Testis (tissue), 2 donors: Measurements from ENCODE around the gene PRKAR2B.

Source experiments
- POLR2A ChIP-seq: fragments of 450-650 bp; IDR thresholded peaks from one replicate; pipeline ENCODE4 v1.6.1; 2017; ENCODE audit warnings: antibody characterized with exemption, mild to moderate bottlenecking, moderate library complexity
- TF ChIP-seq, protein P1 (sequence below), 3 experiments: fragments of 450-650 bp in 2 of 3; fragments of 200-600 bp in 1 of 3; sonication (generic) in 1 of 3; IDR thresholded peaks; one replicate each; pipeline ENCODE4 v1.5.1; 2016 to 2019; ENCODE audit warnings: antibody characterized with exemption in 3 of 3, mild to moderate bottlenecking in 2 of 3, moderate library complexity in 1 of 3

DNA sequence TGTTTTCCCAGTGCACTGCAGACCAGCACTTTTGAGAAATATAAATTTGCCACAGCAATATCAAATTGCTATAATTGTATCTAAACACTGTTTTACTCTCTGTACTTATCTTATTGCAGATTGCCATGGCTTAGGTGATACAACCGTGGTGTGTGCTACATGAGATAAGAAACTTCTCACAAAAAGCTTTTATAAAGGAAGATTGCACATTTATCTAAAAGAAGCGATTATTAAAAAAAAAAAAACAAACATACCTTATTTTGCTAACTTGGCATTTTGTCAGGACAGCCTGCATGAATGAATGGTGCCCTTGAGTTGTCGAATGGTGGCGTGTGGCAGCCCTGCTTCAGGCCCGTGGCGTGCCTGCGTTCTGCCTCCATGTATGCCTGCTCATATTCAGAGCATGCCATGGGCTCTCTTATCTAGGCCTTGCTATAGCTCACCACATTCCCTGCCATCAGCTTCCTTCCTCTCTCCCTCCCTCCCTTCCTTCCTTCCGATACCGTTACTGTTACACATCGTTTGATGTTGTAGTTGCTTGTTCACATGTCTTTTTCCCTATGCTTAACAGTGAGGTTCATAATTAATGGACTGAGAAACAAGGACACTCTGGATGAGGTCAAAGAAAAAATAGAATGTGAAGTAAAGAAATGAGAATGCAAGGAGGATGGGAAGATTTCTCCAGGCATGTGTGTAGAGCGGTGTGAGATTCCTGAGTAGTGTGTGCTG, 34.9 kb downstream of the PRKAR2B start:
- TF ChIP-seq, protein P1, sequence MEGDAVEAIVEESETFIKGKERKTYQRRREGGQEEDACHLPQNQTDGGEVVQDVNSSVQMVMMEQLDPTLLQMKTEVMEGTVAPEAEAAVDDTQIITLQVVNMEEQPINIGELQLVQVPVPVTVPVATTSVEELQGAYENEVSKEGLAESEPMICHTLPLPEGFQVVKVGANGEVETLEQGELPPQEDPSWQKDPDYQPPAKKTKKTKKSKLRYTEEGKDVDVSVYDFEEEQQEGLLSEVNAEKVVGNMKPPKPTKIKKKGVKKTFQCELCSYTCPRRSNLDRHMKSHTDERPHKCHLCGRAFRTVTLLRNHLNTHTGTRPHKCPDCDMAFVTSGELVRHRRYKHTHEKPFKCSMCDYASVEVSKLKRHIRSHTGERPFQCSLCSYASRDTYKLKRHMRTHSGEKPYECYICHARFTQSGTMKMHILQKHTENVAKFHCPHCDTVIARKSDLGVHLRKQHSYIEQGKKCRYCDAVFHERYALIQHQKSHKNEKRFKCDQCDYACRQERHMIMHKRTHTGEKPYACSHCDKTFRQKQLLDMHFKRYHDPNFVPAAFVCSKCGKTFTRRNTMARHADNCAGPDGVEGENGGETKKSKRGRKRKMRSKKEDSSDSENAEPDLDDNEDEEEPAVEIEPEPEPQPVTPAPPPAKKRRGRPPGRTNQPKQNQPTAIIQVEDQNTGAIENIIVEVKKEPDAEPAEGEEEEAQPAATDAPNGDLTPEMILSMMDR (IDR thresholded peaks at IDR 0.05): no peak
- TF ChIP-seq POLR2A: no peak
